Measurements from ENCODE around the gene ABCG8.

DNA sequence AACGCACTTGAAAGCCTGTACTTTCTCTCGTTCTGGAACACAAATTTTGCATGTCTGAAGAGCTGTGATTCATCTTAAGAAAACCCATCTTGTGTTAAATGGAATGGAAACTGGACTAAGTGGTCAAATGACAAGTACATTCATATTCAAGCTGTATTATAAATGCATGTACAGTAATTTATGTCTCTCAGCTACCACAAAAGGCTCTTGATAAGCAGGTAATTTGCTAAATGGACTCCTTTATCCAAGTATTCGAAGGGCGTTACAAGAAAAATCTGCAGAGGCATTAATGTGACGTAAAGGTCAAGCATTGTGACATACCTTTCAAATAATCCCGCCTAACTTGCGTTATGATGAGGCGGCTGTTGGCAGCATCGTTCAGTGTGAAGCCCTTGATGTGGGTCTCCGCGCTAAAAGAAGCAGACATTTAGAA lies 66.6 kb downstream of the ABCG8 start:
- TF ChIP-seq, protein P1, sequence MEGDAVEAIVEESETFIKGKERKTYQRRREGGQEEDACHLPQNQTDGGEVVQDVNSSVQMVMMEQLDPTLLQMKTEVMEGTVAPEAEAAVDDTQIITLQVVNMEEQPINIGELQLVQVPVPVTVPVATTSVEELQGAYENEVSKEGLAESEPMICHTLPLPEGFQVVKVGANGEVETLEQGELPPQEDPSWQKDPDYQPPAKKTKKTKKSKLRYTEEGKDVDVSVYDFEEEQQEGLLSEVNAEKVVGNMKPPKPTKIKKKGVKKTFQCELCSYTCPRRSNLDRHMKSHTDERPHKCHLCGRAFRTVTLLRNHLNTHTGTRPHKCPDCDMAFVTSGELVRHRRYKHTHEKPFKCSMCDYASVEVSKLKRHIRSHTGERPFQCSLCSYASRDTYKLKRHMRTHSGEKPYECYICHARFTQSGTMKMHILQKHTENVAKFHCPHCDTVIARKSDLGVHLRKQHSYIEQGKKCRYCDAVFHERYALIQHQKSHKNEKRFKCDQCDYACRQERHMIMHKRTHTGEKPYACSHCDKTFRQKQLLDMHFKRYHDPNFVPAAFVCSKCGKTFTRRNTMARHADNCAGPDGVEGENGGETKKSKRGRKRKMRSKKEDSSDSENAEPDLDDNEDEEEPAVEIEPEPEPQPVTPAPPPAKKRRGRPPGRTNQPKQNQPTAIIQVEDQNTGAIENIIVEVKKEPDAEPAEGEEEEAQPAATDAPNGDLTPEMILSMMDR (conservative IDR thresholded peaks at IDR 0.05), result no peak
- TF ChIP-seq EZH2 (IDR thresholded peaks at IDR 0.05; ENCODE audit: low read depth), result no peak
